NCI-H1694 (cell line): Measurements from ENCODE around the gene PTGFR.

Source experiments
- DNase-seq: peaks from one replicate; lab custom pipeline; 2025; lab: John Stamatoyannopoulos, UW

The PTGFR gene

GRCh38 chr1:78490861-78491450 is at the start of gene PTGFR:
TSS of gene PTGFR (plus strand) at chr1:78490974. CDS start at chr1:78492744, 1,770 bp downstream.
- DNase-seq = no peak

- no peak for DNase-seq
These were observed 48.9 kb upstream of the PTGFR start for GRCh38 chr1:78441921-78442320.

- DNase-seq = no peak
These were observed 43.7 kb upstream of the PTGFR start for GRCh38 chr1:78447086-78447485.

GRCh38 chr1:78464449-78464891 is 26.3 kb upstream of the PTGFR start:
- no peak for DNase-seq

- DNase-seq = no peak
These were observed 25.6 kb upstream of the PTGFR start for GRCh38 chr1:78465143-78465542.

- no peak for DNase-seq
These were observed 22.3 kb upstream of the PTGFR start for GRCh38 chr1:78468521-78468920.

GRCh38 chr1:78469576-78469975 is 21.2 kb upstream of the PTGFR start:
- DNase-seq = no peak

GRCh38 chr1:78471890-78472620 is 18.7 kb upstream of the PTGFR start:
- no peak for DNase-seq

- DNase-seq = no peak
These were observed 17.8 kb upstream of the PTGFR start for GRCh38 chr1:78472851-78473496.

GRCh38 chr1:78474092-78474491 is 16.7 kb upstream of the PTGFR start:
- no peak for DNase-seq

- DNase-seq = no peak
These were observed 14.7 kb upstream of the PTGFR start for GRCh38 chr1:78475888-78476610.

GRCh38 chr1:78483903-78484302 is 6.9 kb upstream of the PTGFR start:
- DNase-seq = no peak

- DNase-seq = no peak
These were observed 787 bp downstream of the PTGFR start for GRCh38 chr1:78491451-78492071.

- no peak for DNase-seq
These were observed 1.7 kb downstream of the PTGFR start for GRCh38 chr1:78492386-78492950.

GRCh38 chr1:78493451-78493850 is 2.7 kb downstream of the PTGFR start:
- no peak for DNase-seq

- DNase-seq = no peak
These were observed 6.4 kb downstream of the PTGFR start for GRCh38 chr1:78497201-78497600.

GRCh38 chr1:78500529-78500928 is 9.8 kb downstream of the PTGFR start:
- DNase-seq = no peak

GRCh38 chr1:78501203-78501602 is 10.4 kb downstream of the PTGFR start:
- DNase-seq = no peak

- DNase-seq = no peak
These were observed 20.6 kb downstream of the PTGFR start for GRCh38 chr1:78511334-78511733.

- no peak for DNase-seq
These were observed 25.9 kb downstream of the PTGFR start for GRCh38 chr1:78516716-78517115.

- DNase-seq = no peak
These were observed 28.7 kb downstream of the PTGFR start for GRCh38 chr1:78519446-78519845.

- no peak for DNase-seq
These were observed 29.4 kb downstream of the PTGFR start for GRCh38 chr1:78520216-78520615.
